Measurements from ENCODE around the gene ZMIZ1.

Gene ZMIZ1

GRCh38 chr10:79287973-79288723 lies 219.4 kb downstream of the ZMIZ1 start:
- no peak for DNase-seq (ENCODE audit: low spot score)

DNA sequence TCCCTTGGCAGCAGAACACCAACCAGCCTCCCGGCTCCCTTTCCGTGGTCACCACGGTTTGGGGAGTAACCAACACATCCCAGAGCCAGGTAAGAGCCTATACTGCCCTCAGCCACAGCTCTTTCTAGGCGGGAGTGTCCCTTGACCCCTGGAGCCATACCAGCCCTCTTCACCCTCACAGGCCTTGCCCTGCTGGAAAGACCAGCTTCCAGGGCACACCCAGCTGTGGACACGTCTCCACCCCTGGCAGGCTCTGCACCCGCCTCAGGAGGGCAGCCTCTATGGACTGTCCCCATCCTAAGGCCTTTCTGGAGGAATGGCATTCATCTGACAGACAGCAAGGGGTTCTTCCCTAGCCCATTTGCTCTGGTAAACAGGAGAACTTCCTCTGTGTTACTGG lies 221.0 kb downstream of the ZMIZ1 start:
- DNase-seq (ENCODE audit: low spot score): no peak

DNA sequence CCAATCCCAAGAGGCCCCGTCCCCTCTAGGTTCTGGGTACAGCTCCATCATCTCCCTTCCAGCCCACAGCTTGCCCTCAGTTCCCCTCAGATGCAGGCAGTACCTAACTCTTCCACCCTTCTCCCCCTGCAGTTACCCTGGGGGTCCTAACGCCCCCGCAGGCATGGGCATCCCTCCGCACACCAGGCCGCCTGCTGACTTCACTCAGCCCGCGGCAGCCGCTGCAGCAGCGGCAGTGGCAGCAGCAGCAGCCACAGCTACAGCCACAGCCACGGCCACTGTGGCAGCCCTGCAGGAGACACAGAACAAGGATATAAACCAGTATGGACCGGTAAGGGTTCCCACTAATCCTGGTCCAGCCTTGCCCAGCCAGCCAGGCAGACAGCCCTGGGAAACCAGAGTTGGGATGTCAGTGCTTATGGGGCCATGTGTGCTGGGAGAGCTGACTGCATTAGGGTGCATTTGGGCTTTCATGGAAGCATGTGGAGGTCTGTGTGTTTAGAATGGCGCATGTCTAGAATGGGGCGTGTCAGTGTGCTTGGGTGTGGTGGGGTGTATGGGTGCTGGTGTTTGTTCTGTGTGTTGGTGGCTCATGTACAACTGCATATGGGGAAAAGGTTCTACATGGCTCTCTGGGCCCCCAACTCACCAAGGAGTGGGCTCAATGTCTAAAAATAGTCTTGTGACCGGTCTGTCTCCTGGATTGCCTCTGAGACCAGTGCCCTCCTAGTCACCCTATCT lies 223.4 kb downstream of the ZMIZ1 start:
- no peak for DNase-seq (ENCODE audit: low spot score)

DNA sequence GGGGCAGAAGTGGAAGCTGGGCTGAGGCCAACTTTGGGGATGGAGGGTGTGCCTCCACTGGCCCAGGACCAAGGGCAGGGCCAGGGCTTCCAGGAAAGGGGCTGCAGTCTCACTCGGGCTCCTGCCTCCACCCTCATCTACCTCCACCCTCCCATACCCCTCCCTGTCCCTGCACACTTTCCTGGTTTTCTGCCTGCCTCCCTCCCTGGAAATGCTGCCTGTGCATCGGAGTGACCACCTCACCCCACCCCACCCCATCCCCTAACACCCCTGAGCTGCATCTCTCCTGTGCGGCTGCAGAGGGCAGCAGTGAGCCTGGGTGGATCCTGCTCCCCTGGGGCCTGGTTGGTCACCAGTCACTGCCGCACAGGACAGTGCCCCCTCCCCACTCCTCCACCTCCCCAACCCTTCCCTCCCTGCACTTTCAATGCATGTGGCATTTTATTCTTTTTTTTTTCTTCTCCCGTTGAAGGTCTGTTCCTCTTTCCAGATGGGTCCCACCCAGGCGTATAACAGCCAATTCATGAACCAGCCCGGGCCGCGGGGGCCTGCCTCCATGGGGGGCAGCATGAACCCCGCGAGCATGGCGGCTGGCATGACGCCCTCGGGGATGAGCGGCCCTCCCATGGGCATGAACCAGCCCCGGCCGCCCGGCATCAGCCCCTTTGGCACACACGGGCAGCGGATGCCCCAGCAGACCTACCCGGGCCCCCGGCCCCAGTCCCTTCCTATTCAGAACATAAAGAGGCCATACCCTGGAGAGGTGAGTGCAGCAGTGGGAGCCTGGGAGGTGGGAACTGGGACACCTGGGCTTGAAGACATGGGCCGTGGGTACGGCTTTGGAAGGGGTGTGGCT lies 224.4 kb downstream of the ZMIZ1 start:
- DNase-seq (ENCODE audit: low spot score): peak; percentile 68

- peak; percentile 81 for DNase-seq (ENCODE audit: low spot score)
These were observed 225.2 kb downstream of the ZMIZ1 start for GRCh38 chr10:79293841-79294581.

GRCh38 chr10:79295563-79295962 lies 226.8 kb downstream of the ZMIZ1 start:
- DNase-seq (ENCODE audit: low spot score): no peak

GRCh38 chr10:79296431-79296830 lies 227.7 kb downstream of the ZMIZ1 start:
- no peak for DNase-seq (ENCODE audit: low spot score)

- peak; percentile 95 for DNase-seq (ENCODE audit: low spot score)
These were observed 229.9 kb downstream of the ZMIZ1 start for GRCh38 chr10:79298403-79299244.

- peak; percentile 94 for DNase-seq (ENCODE audit: low spot score)
These were observed 230.9 kb downstream of the ZMIZ1 start for GRCh38 chr10:79299397-79300241.

GRCh38 chr10:79300711-79301110 lies 231.9 kb downstream of the ZMIZ1 start:
- no peak for DNase-seq (ENCODE audit: low spot score)

DNA sequence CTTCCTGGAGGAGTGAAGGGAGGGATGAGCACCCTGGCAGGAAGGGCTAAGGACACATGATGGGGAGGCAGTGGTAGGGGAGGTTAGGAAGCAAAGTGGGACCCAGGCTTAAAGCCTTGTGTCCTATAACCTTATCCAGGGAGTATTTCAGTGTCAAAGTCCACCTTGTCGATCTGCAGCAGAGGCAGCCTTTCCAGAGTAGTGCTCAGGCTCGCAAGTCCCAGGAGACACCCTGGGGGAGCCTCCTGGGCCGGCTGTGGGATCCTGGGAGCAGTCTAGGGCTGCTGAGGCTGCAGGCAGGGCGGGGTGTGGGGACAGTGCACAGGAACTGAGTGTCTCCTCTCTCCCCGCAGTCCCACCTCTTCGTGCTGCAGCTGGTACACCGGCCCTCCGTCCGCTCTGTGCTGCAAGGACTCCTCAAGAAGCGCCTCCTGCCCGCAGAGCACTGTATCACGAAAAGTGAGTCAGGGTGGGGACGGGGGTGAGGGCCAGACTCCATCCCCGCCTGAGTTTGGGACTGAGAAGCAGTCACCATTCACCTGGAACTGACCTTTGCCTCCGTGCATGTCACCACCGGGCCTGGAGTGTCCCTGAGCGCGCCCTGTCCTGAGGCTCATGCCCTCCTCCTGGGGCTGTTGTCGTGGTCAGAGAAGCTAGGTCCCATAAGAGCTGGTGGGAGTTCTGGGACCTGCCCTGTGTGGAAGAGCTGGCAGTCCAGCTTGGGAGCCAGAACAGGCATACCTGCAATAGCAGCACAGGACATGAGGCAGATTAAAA lies 233.2 kb downstream of the ZMIZ1 start:
- DNase-seq (ENCODE audit: low spot score): no peak

DNA sequence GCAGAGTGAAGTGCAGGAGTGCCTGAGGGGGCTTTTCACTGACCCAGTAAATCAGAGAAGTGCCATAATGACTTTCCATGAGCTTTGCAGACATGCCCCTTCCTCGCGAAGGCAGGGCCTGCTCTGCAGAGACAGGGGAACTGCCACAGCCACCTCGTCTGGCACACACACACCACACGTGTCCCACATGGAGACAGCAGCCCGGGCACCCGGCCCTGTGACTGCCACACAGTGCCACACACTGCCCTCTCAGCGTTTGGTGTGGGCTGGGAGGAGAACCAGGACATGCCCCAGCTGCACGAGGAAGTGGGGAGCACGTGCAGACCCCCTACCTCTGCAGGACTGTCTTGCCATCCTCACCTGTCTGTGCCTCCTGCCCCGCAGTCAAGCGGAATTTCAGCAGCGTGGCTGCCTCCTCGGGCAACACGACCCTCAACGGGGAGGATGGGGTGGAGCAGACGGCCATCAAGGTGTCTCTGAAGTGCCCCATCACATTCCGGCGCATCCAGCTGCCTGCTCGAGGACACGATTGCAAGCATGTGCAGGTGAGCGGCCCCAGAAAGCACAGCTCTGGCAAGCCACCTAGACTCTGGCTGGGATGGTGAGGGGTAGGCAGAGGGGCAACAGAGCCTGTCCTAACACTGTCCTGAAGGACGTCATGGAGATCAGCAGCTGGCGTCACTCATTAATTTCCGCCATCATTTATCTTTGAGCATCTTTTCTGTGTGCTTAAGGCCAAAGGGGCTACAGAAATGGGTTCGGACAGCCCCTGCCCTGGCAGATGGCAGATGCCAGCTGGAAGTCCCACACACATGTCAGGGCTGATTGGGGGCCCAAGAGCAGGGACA lies 235.1 kb downstream of the ZMIZ1 start:
- DNase-seq (ENCODE audit: low spot score): no peak

DNA sequence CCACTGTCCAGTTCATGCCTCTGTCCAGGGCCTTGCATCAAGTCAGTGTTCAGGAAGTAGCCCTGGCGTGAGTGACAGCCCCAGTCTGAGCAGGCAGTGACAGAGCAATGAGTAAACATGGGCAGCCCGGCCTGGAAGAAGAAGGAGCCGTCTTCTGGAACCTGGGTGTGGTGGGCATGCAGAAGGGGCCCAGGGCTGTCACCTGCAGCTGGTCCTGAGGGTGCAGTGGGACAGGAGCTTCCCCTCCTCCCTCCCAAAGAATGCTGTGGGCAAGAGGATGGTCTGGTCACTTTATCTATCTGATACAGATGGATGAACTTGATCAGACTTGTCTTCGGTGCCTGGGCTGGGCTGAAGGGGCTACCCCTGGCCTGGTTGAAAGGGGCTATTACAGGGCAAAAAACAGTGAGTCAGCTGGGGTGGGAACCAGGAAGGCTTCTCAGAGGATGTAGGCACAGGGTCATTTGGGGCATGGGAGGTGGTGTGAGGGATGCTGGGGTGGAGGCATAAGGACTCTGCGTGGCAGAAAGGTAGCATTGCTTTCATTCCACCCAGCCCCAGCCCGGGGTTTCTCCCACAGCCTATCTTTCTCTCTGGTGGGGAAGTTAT lies 235.8 kb downstream of the ZMIZ1 start:
- no peak for DNase-seq (ENCODE audit: low spot score)

- DNase-seq (ENCODE audit: low spot score): no peak
These were observed 236.7 kb downstream of the ZMIZ1 start for GRCh38 chr10:79305515-79305914.

DNA sequence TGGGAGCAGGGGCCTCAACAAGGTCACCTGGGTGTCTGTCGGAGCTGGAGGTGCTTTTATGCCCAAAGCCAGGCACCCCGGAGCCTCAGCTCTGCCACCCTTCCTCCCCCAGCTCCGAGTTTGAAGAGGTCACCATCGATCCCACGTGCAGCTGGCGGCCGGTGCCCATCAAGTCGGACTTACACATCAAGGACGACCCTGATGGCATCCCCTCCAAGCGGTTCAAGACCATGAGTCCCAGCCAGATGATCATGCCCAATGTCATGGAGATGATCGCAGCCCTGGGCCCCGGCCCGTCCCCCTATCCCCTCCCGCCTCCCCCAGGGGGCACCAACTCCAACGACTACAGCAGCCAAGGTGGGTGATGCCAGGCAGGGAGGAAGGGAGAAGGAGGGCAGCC lies 237.2 kb downstream of the ZMIZ1 start:
- DNase-seq (ENCODE audit: low spot score): no peak

DNA sequence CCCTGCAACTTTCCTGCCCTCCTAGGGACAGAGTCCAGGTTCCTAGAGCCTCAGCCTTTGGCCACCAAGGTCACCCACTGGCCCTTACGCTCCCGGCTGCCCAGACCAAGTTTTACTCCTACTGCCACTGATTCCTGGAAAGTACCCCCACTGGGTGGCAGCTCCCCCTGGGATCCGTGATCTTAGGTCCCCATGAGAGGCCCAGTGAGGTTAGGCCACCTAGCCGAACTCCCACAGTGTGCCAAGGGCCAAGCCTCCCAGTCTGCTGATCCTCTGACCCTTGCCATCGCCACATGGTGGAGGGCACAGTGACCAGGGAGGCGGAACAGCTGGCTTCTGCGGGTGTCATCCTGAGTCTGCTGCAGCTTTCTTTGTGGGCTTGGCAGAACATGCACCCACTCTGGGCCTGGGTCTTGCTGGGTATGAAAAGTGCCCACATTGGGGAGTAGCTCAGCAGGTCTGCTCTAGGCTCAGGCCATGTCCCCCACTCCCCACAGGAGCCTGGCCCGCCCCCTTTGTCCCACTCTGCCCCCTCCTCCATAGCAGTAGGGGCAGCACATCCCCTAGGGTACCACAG lies 238.0 kb downstream of the ZMIZ1 start:
- no peak for DNase-seq (ENCODE audit: low spot score)

DNA sequence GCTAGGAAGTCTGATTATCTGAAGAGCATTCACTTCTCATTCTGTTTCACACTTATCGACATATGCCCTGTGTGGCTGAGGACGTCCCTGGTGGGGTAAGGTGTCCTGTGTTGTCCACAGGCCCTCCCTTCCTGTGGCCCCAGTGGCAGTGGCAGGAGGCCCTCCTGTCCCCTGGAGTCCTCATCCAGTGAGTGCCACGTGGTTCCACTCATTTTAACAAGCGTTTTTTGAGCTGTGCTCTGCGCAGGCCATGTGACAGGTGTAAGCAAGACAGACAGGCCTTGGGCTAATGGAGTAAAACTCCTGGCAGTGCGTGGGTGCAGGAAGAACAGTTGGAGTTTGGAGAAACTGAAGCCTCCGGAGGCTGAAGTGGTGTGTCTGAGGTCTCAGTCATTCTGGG lies 239.2 kb downstream of the ZMIZ1 start:
- DNase-seq (ENCODE audit: low spot score): no peak

Measured in AG08396 (cell line).